GM12874 (cell line): Measurements from ENCODE around the gene NDUFV1.

Source experiments
- CTCF ChIP-seq: IDR thresholded peaks from 2 replicates; pipeline ENCODE4 v1.5.1; 2011; ENCODE audit warnings: low read depth, mild to moderate bottlenecking, control low read depth, low read length, moderate library complexity; ENCODE audit not compliant: insufficient read depth

Gene NDUFV1

GRCh38 chr11:67615728-67616430, 9.1 kb downstream of the NDUFV1 start:
- TF ChIP-seq CTCF, result no peak

- no peak for TF ChIP-seq CTCF
Observed at GRCh38 chr11:67616431-67617242, 9.9 kb downstream of the NDUFV1 start.

- TF ChIP-seq CTCF, result no peak
Observed at GRCh38 chr11:67617243-67617953, 10.7 kb downstream of the NDUFV1 start.

- TF ChIP-seq CTCF, result no peak
Observed at GRCh38 chr11:67626970-67627369, 20.2 kb downstream of the NDUFV1 start.

GRCh38 chr11:67627441-67627811, 20.7 kb downstream of the NDUFV1 start:
- TF ChIP-seq CTCF, result no peak

GRCh38 chr11:67627812-67628624, 21.3 kb downstream of the NDUFV1 start:
- TF ChIP-seq CTCF, result no peak
